ENCODE results near the gene COPZ2. TPM values are rescaled to one million over a fixed set of nuclear protein-coding genes. Genes with fewer than 3 reads are reported as not detected.

Gene COPZ2
- total RNA-seq, 2 experiments from 2014 or later = 0.47 to 0.88 TPM

DNA sequence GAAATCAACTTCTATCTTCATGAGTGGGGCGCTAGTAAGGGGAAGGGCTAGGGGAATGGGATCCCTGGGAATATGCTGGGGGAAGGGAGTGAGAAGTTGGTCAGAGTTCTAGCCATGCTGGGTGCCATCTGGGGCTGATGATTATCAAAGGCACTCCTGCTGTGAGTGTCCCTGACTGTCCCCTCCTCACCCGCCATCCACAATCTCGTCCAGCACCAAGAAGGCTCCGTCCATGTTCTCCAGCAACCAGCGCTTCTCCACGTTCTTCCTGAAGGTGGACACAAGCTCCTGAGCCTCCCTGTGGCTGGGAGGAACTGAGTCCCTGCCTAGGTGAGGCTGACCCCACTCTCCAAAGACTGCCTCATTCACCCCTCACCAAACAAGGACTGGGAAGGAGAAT is 5.6 kb downstream of the COPZ2 start:
- Histone ChIP-seq H3K27me3 (ENCODE audit: control insufficient read depth in 1 of 2, insufficient read depth in 2 of 2, low read length in 2 of 2) (peaks cover 10 to 33% of the 10 kb centered on the region in 2 experiments), H3K9me3 (ENCODE audit: control insufficient read depth in 1 of 2, insufficient read depth in 1 of 2, low read length in 2 of 2) (no peaks in the 10 kb centered on the region), H3K36me3 (ENCODE audit: insufficient read depth, low read length) (no peaks in the 10 kb centered on the region), H3K4me1 (ENCODE audit: insufficient read depth, low read length) (peaks cover 5% of the 10 kb centered on the region), H3K4me3 (ENCODE audit: low read length) (no peak overlapping the region), H3K27ac (ENCODE audit: low read depth in 1 of 2, low read length in 2 of 2) (no peak overlapping the region)
- DNase-seq (no peak), ATAC-seq (ENCODE audit: poor library complexity) (no peak)
- Mint-ChIP-seq H3K27me3 (peaks cover 75% of the 10 kb centered on the region), H3K9me3 (no peaks in the 10 kb centered on the region), H3K4me1 (ENCODE audit: low read depth) (no peaks in the 10 kb centered on the region), H3K4me3 (no peak overlapping the region), H3K36me3 (ENCODE audit: low read depth) (no peaks in the 10 kb centered on the region), H3K27ac (no peak overlapping the region)
- intact Hi-C loops (cut with DNase I, micrococcal nuclease) = no loop called here
- ChIA-PET POLR2A (no interaction called here), CTCF (interaction anchor here (0.7 kb wide), 1 partner anchor 73 kb away, joined by 3 read pairs; no protein-coding TSS in a partner anchor)
- TF ChIP-seq CTCF (IDR thresholded peaks at IDR 0.05) = no peak

DNA sequence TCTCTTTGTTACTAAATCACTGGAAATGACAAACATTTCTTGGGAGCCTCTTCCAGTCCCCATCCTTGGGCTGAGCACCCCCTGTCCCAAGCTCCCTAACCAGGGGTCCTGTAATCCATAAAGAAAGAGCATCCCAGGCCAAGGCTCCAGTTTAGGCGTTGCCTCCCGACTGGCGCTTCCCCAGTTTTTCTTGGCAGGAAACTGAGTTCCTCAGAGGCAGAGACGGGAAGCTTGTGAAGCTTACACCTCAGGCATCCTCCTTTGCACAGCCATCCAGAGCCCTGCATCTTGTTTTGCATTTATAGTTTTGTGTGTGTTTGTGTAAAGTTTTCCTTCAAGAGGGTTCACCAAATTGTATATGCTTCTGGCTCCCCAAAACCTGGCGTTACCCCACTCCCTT is 7.1 kb downstream of the COPZ2 start:
- Histone ChIP-seq H3K27me3 (ENCODE audit: control insufficient read depth in 1 of 2, insufficient read depth in 2 of 2, low read length in 2 of 2) (peaks cover 7 to 26% of the 10 kb centered on the region in 2 experiments), H3K4me3 (ENCODE audit: low read length) (no peak overlapping the region), H3K9me3 (ENCODE audit: control insufficient read depth in 1 of 2, insufficient read depth in 1 of 2, low read length in 2 of 2) (no peaks in the 10 kb centered on the region), H3K36me3 (ENCODE audit: insufficient read depth, low read length) (no peaks in the 10 kb centered on the region), H3K4me1 (ENCODE audit: insufficient read depth, low read length) (peaks cover 13% of the 10 kb centered on the region), H3K27ac (ENCODE audit: low read depth in 1 of 2, low read length in 2 of 2) (no peak overlapping the region)
- ChIA-PET CTCF (interaction anchor here (0.6 kb wide), 1 partner anchor 85 kb away, joined by 5 read pairs; no protein-coding TSS in a partner anchor), POLR2A (interaction anchor here (0.8 to 0.9 kb wide), 2 partner anchors 17 to 43 kb away, joined by 3 read pairs; partner anchors contain the start of gene NFE2L1)
- TF ChIP-seq CTCF (IDR thresholded peaks at IDR 0.05) = no peak
- Mint-ChIP-seq H3K4me1 (ENCODE audit: low read depth) (peaks cover 13% of the 10 kb centered on the region), H3K4me3 (no peak overlapping the region), H3K27me3 (peaks cover 69% of the 10 kb centered on the region), H3K36me3 (ENCODE audit: low read depth) (no peaks in the 10 kb centered on the region), H3K27ac (no peak overlapping the region), H3K9me3 (no peaks in the 10 kb centered on the region)
- DNase-seq (no peak), ATAC-seq (ENCODE audit: poor library complexity) (no peak)
- intact Hi-C loops (cut with DNase I, micrococcal nuclease) = no loop called here

DNA sequence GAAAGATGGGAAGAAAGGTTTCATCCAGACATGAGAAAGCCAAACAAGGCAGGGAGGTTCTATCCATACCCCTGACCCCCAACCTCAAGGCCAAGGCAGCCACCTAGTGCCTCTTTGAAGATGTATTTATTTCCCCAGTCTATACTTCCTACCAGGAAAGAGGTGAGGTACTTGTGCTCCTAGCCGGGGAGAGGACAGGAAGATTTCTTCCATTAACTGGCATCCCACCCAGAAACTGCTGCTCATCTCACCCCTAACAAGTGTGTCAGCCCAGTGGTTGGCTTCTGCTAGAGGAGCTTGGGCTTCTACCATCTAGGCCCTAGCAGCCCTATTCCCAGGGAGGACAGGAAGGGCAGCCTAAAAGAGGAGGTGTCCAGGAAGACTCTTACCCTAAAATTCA is 8.9 kb downstream of the COPZ2 start:
- Histone ChIP-seq H3K27ac (ENCODE audit: low read depth in 1 of 2, low read length in 2 of 2) (no peak overlapping the region), H3K4me1 (ENCODE audit: insufficient read depth, low read length) (peaks cover 26% of the 10 kb centered on the region), H3K4me3 (ENCODE audit: low read length) (no peak overlapping the region), H3K36me3 (ENCODE audit: insufficient read depth, low read length) (no peaks in the 10 kb centered on the region), H3K27me3 (ENCODE audit: control insufficient read depth in 1 of 2, insufficient read depth in 2 of 2, low read length in 2 of 2) (peaks cover 8 to 18% of the 10 kb centered on the region in 2 experiments), H3K9me3 (ENCODE audit: control insufficient read depth in 1 of 2, insufficient read depth in 1 of 2, low read length in 2 of 2) (no peaks in the 10 kb centered on the region)
- DNase-seq (no peak), ATAC-seq (ENCODE audit: poor library complexity) (no peak)
- H3K36me3 Mint-ChIP-seq (ENCODE audit: low read depth) = no peaks in the 10 kb centered on the region
- TF ChIP-seq CTCF (IDR thresholded peaks at IDR 0.05) = no peak
- H3K4me1 Mint-ChIP-seq (ENCODE audit: low read depth) = peaks cover 28% of the 10 kb centered on the region
- H3K4me3 Mint-ChIP-seq = no peak overlapping the region
- intact Hi-C loops (cut with DNase I, micrococcal nuclease) = loop anchor here (5.0 to 10.0 kb wide), 3 partner anchors 306 to 866 kb away; partner anchors contain the start of gene ATP5MC1 (in 1 of the 2)
- peaks cover 73% of the 10 kb centered on the region for H3K27me3 Mint-ChIP-seq
- no peak overlapping the region for H3K27ac Mint-ChIP-seq
- ChIA-PET POLR2A (no interaction called here), CTCF (no interaction called here)
- no peaks in the 10 kb centered on the region for H3K9me3 Mint-ChIP-seq

All from CD4-positive, alpha-beta T cell (primary cell).